ENCODE measurements around the gene OSBPL7. TPM values are rescaled to one million over a fixed set of nuclear protein-coding genes. Genes with fewer than 3 reads are reported as not detected.
"Not testable (repeated sequence)": the region's sequence is repeated elsewhere in the genome, so short reads cannot be mapped to it uniquely, and the experiment has no call there.

OSBPL7 gene
- total RNA-seq, 1 donor from 2014 or later: 28.0 TPM

DNA sequence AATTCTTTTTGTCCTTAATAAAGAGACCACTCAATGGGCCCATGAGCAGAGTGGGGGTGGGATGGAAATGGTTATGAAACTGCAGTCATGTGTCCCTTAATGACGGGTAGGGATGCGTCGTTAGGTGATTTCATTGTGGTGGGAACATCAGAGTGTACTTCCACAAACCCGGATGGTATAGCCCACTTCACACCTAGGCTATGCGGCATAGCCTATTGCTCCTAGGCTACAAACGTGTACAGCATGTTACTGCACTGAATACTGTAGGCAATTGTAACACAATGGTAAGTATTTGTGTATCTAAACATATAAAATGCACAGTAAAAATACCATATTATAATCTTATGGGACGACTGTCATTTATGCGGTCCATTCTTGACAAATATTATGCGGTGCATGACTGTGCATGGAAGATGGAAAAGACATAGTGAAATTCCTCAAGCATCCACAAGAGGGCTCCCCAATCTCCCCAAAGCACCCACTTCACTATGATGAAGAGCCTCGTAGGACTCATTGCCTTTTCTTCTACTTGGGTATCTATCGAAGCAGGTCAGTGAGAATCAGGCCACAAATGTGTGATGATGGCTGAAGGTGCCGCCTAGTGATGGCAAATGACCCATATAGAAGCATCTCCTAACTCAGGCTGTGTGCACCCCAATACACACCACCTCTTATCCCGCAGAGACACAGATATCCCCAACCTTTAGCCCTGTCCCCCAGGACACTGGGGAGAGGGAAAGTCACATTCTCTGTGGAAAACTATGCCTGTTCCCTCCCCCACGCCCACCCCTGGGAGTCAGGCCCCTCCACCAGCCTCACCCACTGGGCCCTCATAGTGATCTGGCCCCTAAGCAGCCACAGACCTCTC lies 45.0 kb downstream of the OSBPL7 start:
- TF ChIP-seq, protein P1, sequence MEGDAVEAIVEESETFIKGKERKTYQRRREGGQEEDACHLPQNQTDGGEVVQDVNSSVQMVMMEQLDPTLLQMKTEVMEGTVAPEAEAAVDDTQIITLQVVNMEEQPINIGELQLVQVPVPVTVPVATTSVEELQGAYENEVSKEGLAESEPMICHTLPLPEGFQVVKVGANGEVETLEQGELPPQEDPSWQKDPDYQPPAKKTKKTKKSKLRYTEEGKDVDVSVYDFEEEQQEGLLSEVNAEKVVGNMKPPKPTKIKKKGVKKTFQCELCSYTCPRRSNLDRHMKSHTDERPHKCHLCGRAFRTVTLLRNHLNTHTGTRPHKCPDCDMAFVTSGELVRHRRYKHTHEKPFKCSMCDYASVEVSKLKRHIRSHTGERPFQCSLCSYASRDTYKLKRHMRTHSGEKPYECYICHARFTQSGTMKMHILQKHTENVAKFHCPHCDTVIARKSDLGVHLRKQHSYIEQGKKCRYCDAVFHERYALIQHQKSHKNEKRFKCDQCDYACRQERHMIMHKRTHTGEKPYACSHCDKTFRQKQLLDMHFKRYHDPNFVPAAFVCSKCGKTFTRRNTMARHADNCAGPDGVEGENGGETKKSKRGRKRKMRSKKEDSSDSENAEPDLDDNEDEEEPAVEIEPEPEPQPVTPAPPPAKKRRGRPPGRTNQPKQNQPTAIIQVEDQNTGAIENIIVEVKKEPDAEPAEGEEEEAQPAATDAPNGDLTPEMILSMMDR (IDR thresholded peaks at IDR 0.05; ENCODE audit: unreplicated experiment): peak; percentile 71
- Mint-ChIP-seq H3K36me3 (ENCODE audit: low read depth, unreplicated experiment) (peaks cover 3% of the 10 kb centered on the region), H3K27me3 (ENCODE audit: unreplicated experiment) (peaks cover 8% of the 10 kb centered on the region), H3K27ac (ENCODE audit: unreplicated experiment) (no peak overlapping the region), H3K4me3 (ENCODE audit: unreplicated experiment) (no peak overlapping the region), H3K4me1 (ENCODE audit: unreplicated experiment) (no peaks in the 10 kb centered on the region), H3K9me3 (ENCODE audit: unreplicated experiment) (no peaks in the 10 kb centered on the region)
- DNase-seq (ENCODE audit: low spot score): peak; percentile 46

DNA sequence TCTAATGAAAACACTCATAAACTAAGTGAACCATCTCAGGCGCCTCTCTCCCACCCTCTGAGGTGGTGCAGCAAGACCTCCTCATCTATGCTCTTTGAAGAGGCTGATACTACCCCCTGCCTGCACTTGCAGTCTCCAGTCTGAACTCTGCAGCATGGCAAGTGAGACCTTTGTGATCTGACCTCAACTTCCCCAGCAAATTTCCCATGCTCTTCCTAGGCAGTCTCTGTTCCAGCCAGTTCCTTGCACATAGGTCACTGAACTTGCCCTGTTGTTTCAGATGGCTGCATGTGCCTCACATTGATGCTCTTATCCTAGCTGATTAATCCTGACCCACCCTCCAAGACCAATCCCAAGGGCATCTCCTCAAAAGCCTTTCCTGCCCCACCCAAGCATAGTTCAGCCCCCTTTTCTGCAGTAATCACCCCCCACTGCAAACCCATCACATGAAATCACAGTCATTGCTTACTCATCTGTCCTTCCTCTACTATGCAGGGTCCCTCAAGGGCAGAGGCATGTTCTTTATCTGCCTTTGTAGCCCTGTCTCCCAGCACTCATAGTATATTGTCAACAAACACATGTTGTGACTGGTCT lies 46.5 kb downstream of the OSBPL7 start:
- peaks cover 8% of the 10 kb centered on the region for H3K27me3 Mint-ChIP-seq (ENCODE audit: unreplicated experiment)
- no peak overlapping the region for H3K27ac Mint-ChIP-seq (ENCODE audit: unreplicated experiment)
- TF ChIP-seq, protein P1 (IDR thresholded peaks at IDR 0.05; ENCODE audit: unreplicated experiment): no peak
- peaks cover 3% of the 10 kb centered on the region for H3K36me3 Mint-ChIP-seq (ENCODE audit: low read depth, unreplicated experiment)
- no peak overlapping the region for H3K4me3 Mint-ChIP-seq (ENCODE audit: unreplicated experiment)
- H3K4me1 Mint-ChIP-seq (ENCODE audit: unreplicated experiment): no peaks in the 10 kb centered on the region
- no peak for DNase-seq (ENCODE audit: low spot score)
- no peaks in the 10 kb centered on the region for H3K9me3 Mint-ChIP-seq (ENCODE audit: unreplicated experiment)

DNA sequence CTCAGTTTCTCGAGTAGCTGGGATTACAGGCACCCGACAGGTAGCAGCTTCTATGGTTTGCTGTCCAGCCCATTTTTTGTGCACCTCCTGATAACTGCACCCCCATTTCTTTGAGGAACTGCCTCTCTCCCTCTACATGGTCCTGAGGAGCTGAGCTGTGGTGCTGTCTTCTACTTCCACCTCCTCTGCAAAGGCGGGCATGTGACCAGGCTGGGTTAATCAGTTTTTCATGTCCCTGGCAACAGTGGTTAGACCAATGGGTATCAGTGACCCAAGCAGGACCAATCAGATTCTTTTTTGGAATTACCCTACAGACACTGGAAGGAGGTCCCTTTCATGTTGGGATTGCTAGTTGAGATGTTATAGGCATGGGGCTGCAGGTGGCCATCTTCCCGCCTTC lies 47.3 kb downstream of the OSBPL7 start:
- no peak overlapping the region for H3K4me3 Mint-ChIP-seq (ENCODE audit: unreplicated experiment)
- no peaks in the 10 kb centered on the region for H3K9me3 Mint-ChIP-seq (ENCODE audit: unreplicated experiment)
- H3K27me3 Mint-ChIP-seq (ENCODE audit: unreplicated experiment): peaks cover 7% of the 10 kb centered on the region
- peaks cover 3% of the 10 kb centered on the region for H3K36me3 Mint-ChIP-seq (ENCODE audit: low read depth, unreplicated experiment)
- TF ChIP-seq, protein P1 (IDR thresholded peaks at IDR 0.05; ENCODE audit: unreplicated experiment): no peak
- H3K27ac Mint-ChIP-seq (ENCODE audit: unreplicated experiment): no peak overlapping the region
- no peak for DNase-seq (ENCODE audit: low spot score)
- no peaks in the 10 kb centered on the region for H3K4me1 Mint-ChIP-seq (ENCODE audit: unreplicated experiment)

DNA sequence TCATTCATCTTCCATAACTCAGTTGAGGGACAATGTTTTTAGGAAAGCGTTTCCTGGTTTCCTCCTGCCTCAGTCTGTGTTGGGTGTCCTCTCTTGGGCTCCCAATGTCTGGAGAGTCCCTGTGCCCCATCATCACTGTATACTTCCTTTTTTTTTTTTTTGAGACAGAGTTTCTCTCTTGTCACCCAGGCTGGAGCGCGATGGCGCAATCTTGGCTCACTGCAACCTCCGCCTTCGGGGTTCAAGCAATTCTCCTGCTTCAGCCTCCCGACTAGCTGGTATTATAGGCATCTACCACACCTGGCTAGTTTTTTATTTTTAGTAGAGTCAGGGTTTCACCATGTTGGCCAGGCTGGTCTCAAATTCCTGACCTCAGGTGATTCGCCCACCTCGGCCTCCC lies 47.9 kb downstream of the OSBPL7 start:
- not testable (repeated sequence) for H3K4me1 Mint-ChIP-seq (ENCODE audit: unreplicated experiment); H3K36me3 Mint-ChIP-seq (ENCODE audit: low read depth, unreplicated experiment); H3K9me3 Mint-ChIP-seq (ENCODE audit: unreplicated experiment); H3K27me3 Mint-ChIP-seq (ENCODE audit: unreplicated experiment); H3K4me3 Mint-ChIP-seq (ENCODE audit: unreplicated experiment); H3K27ac Mint-ChIP-seq (ENCODE audit: unreplicated experiment); DNase-seq (ENCODE audit: low spot score)

DNA sequence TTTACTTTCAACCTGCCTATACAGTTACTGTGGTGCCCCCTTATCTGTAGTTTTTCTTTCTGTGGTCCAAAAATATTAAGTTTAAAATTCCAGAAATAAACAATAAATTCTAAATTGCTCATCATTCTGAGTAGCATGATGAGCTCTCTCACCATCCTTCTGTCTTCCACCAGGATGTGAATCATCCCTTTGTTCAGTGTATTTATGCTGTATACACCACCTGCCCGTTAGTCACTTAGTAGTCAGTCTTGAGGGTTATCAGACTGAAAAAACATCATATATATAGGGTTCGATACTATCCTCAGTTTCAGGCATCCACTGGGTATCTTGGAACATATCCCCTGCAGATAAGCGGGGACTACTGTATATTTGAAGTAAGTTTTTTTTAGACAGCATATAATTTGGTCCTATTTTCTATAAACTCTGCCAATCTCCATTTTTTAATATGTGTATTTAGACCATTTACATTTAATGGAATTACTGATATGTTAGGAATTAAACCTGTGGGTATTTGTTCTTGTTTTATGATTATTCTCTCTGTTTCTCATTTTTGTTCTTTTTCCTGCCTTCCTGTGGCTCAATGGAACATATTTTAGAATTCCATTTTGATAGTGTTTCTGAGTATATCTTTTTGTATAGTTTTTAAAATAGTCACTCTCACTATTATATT lies 57.5 kb downstream of the OSBPL7 start:
- H3K9me3 Mint-ChIP-seq (ENCODE audit: unreplicated experiment): no peaks in the 10 kb centered on the region
- peaks cover 6% of the 10 kb centered on the region for H3K27me3 Mint-ChIP-seq (ENCODE audit: unreplicated experiment)
- H3K4me1 Mint-ChIP-seq (ENCODE audit: unreplicated experiment): no peaks in the 10 kb centered on the region

More for the DNA sequence above, 57.5 kb downstream of the OSBPL7 start:
- Mint-ChIP-seq H3K36me3 (ENCODE audit: low read depth, unreplicated experiment) (no peaks in the 10 kb centered on the region), H3K27ac (ENCODE audit: unreplicated experiment) (no peak overlapping the region), H3K4me3 (ENCODE audit: unreplicated experiment) (no peak overlapping the region)
- no peak for DNase-seq (ENCODE audit: low spot score)
- TF ChIP-seq, protein P1 (IDR thresholded peaks at IDR 0.05; ENCODE audit: unreplicated experiment): no peak

Data from endothelial cell (in vitro differentiated cells).